NK-92 (cell line): ENCODE data around the gene TMEM115.

Source experiments
- DNase-seq: peaks from one replicate; lab custom pipeline; 2025; ENCODE audit not compliant: unreplicated experiment; lab: John Stamatoyannopoulos, UW

TMEM115 gene

DNA sequence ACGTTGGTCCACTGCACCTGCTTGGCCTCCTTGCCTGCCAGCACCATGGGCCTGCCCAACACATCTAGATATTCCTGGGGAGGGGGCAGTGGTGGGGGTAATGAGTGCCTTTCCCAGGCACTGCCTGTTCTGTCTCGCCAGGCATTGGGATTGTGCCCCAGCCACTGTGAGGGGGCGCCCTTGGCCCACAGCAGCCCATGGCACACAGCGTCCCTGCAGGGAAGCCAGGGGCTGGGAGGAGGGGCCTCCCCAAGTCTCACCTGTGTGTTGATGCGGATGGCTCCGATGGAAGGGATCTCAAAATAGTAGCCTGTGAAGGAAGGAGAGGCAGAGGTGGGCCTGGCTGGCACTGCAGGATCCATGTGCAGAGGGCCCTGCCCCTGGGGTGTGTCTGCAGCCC is 18.7 kb upstream of the TMEM115 start:
- no peak for DNase-seq

DNA sequence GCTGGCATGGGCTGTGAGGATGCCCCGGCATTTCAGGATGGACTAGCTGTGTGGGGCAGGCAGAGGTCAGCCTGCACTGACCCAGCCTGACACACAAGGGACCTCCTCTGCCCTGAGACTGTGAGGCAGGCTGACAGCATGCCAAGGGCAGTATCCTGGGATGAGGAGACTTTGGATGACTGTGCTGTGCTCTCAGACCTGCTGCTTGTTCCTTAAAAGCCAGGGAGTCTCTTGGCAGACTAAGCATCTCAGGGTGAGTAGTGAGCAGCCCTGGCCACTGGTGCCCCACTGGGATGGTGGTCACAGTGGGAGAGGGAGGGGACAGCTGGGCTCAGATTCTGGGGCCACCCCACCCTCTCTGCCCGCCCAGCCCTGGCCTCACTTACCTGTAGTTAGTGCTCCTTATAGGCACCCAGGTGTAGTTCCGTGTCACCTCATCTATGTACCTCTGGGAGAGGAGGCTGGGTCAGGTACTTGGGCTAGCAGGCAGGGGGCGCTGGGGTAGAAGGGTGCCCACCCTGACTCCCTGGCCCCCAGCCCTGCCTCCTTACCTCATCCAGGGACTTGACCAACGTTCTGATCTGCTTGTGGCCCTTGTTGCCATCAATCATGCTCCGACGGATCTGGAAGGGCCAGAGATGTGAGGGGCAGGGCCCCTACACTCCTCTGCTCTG is 16.1 kb upstream of the TMEM115 start:
- no peak for DNase-seq

DNA sequence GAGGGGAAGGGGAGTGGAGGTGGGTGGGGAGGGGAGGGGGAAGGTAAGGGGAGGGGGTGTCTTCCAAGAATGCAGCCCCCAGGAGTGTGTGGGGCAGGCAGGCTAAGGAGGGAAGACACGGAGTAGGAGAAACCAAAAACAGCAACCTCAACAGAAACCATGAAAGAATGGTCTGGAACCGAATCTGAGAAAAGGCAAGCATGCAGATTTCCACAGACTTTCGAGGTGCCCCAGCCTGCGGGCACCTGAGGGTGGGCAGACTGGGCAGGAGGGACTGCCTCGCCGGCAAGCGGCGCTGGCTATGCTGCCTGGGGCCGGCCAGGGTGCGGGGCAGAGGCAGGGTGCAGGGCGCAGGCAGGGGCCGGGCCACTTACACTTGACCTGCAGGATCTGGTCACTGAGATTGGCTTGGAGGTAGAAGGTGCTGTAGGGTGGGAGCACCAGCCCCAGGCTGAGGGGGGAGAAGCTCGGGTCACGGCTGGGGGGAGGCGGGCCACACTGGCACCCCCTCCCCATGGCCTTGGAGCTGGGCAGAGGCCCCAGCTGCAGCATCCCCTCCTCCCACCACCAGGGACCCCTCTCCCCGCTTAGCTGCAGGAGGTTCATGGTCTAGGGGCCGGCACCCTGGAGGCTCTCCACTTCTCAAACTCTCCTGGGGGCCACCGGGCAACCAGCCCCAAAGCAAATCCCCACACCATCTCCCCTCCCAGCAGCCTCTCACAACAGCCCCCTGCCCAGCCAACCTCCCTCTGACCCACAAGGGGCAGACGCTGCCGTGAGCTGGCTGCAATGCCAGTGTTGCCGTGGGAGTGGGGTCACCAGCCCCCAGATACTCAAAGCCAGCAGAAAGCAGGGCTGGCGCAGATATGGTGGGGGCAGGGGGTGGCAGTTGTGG is 15.3 kb upstream of the TMEM115 start:
- DNase-seq, result no peak

DNA sequence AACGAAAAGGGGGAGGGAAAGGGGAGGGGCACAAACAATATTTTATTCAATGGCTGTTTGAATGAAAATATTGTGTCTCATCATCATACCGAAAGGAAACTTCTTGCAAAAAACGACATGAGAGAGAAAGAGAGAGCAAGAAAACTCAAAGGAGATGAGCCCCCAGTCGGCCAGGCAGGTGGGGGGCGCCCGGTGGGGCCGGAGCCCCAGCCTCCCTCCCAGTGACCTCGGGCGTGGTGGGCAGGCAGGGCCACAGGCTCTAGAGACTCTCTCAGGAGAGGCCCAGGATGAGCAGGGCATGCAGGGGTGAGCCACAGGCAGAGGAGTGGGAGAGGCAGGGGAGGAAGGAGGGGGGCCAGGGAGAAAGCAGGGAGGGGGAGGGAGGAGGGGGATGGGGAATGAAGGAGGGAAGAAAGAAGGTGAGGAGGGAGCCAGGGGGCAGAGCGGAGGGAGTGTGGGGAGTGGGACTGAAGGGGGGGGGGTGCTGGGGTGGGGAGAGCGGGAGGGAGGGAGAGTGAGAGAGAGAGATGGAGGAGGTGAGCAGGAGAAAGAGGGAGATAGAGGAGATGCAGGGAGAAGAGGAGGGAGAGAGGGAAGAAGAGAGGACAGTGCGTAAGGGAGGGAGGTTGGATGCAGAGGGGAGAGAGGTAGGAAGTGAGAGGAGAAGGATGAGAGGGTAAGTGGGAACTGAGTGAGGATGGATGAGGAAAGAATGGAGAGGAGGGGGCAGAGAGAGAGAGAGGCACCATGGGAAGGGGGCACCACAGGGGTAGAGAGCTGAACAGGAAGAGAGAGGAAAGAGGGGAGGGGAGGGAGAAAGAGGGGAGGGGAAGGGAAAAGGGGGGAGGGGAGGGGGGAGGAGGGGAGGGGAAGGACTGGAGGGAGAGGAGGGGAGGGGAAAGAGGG is 14.1 kb upstream of the TMEM115 start:
- DNase-seq, result no peak

DNA sequence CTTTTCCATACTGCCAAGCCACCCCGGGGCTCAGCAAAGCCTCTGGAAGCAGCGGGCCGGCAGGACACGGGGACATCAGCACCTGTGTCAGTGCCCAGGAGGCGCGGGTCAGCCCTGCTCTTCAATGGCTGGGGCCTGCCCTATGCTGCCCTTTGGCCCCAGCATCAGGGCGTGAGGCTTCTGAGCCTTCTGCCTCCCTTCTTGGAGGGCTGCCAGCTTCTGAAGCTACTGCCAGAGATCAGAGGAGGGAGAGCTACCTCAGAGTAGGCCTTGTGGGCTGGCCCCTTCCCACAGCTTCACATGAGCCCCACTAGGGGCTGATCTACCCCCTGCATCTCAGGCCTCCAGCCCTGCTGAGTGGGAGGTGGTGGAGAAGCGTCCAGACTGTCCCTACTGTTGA is 13.0 kb upstream of the TMEM115 start:
- no peak for DNase-seq

DNA sequence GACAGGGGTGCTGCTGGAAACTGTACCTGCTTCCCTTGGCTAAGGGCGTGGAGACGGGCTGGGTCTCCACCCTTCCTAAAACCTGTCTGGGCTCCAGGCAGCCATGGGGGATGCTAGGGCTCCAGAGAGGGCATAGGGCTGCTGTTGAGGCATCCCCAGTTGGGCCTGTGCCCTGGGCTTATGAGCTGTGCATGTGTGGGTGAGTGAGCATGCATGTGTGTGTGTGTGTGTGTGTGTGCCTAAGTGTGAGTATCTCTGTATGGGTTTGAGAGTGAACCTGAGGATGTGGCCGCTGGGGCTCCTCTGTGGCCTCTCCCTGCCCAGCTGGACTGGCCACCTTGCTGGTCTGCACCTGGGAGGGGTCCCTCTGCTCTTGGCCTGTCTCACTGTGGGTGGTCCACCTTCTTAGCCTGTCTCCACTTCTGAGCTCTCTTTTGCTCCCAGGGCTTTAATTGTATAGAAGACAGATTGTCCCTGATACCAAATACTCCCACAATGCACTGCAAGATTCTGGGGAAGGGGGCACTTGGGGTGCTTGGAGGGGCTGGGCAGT is 11.9 kb upstream of the TMEM115 start:
- DNase-seq, result no peak

DNA sequence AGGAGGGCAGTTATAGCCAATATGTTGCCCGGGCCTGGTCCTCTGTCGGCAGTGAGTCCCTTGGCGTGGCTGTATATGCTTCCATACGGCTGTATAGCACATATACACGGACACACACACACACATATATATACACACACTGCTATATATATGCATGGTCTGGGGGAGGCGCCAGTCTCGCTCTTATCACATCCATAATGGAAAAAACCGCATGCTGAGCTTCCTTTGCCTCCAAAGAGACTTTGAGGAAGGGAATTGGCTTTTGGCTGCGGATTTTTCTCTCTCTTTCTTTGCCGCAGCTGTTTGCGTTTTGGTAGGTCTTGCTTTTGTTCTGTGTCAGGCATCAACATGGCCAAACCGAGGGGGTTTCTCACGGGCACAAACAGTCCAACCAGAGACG is 11.3 kb upstream of the TMEM115 start:
- DNase-seq, result no peak

DNA sequence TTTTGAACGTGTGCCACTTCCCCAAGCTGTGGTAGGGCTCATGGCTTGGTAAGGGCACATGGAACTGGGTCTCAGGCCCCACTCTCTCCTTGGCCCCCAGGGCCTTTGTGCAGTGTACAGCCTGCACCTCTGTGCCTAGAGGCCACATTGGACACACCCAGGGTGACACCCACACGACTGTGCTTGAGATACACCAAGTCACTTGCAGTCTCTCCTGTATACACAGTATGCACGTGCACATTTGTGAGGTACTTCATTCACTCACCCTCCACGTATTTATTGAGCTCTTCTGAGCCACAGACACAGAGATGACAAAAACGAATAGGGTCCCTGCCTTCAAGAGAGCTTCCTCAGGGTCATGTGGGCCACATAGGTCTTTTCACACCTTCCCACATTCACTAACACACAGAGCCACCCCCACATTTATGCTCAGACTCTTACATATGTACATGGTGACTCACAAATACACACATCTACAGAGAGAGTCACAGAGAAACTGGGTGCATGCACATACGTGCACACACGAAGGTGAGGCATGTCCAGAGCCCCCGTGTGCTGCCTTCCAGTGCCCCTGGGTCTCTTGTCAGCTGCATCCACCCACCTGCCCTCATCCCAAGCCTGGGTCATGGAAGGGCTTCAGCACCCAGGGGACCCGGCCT is 9.8 kb upstream of the TMEM115 start:
- DNase-seq, result no peak

DNA sequence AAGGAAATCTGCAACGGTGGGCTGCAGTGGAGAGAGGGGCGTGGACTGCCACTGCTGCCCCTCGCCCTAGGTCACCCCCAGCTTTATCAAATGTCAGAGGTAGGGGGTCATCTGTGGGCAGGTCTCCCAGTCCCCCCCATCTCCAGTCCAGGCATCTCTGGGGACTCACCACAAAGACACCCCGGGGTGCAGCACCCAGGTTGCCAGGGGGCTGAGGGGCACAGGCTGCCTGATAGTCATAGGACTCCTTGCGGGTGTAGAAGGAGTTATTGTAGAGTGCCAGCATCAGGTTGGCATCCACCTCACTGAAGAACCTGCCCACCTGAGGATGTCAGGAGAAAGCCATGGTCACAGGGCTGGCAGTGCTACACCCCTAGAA is 6.5 kb upstream of the TMEM115 start:
- DNase-seq, result no peak

DNA sequence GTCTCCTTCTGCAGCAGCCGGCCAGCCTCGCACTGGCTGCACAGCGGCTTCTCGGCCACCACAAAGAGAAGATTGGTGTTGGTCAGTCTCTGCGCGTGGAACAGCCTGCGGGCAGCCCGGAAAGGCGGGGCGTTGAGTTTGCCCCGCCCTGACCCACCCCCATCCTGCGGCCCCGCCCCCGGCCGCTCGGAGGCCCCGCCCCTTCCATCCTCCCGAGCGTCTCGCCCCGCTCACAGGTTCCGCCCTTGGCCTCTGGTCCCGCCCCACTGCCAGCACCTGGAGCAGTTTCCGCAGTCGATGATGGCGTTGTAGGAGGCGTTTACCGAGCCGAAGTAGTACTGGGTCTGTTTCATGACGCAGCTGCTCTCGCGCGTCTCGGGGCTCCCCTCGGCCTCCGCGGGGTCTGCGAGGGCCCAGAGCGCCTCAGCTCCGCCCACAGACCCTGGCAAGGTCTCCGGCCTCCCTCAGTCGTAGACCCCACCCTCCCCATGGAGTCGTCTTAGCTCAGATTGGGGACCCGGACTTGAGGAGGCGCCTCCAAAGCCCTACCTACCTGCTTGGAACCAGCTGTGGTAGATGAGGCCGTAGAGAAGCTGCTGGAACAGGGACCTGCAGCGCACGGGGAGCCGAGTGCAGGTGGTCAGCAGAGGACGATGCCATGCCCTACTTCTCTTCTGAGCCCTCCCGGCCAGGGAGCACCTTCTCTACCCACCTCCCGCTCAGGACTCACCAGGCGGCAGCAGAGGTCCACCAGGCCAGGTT is 5.9 kb upstream of the TMEM115 start:
- DNase-seq, result peak; percentile 75

DNA sequence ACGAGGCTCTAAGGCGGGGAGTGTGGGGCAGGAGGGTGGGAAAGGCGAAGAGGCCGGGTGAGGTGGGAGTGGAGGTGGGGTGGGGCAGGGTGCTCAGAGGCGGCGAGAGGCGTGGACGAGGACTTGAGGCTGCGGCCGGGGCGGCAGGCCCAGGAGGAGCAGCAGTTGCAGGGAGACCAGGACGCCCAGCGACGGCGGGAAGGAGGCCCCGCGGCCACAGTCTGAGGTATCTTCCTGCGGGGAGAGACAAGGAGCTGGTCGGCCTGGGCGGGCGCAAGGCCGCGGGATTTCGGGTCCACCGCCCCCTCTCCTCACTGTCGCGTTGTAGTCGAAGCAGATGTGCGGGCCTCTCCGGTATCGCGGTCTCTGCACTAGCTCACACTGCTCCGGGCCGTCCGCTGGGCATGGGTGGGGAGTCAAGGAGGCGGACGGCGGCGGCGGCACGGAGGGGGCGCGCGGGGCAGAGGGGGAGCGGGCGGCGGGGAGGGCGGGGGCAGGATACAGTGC is 5.3 kb upstream of the TMEM115 start:
- no peak for DNase-seq

DNA sequence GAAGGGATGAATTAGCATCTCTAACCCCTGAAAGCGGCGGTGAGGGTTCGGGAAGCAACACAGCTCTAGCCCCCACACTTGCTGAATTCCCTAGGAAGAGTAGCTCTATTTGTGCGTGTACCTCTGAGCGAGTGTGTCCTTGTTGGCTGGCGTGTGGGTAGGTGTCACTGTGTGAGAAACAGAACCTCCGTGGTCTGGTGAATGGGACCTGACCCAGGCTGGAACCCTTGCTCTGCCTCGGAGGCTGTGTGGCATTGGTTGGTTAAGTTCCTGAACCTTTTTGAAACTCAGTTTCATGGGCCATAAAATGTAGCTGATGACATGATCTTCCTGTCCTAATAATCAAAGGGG is 414 bp upstream of the TMEM115 start:
- DNase-seq, result no peak

DNA sequence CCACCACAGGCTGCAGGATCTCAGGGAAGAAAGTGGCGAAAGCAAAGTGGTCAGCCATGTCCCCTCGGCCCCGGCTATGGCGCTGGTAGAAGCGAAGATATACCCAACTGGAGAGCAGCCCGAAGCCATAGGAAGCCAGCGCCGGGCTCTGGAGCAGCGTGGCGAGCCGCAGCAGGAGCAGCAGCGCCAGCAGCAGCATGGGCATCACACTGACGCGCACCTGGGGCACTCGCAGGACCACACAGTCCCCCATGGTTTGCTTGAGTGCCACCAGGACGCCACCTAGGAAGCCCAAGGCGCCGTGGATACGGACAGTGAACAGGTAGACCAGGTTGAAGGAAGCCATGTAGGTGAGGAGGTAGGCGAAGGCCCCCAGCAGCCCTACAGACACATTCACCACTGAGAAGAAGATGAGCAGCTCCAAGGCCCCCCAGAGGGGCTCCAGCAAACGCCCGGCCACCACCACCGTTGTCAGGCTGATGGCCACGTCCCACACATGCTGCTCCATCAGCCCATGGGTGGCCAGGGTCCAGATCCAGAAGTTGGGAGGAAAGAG is 888 bp downstream of the TMEM115 start:
- no peak for DNase-seq

DNA sequence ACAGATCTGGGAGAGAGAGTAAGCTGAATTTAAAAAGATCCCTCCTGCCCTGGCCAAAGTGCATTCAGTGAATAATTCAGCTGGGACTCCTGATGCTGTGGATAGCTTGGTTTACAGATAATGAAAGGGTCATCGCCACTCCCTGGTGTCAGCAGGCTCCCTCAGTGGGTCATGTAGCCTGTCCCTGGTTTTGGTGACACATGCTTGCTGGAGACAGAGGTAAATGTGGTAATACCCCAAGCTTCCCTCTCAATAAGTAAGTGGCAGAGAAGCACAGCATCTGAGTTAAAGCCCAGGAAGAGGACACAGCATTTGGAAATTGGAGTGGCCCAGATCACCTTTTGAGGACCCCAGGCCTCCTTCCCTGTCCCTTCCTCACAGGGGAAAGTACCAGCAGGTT is 1.8 kb downstream of the TMEM115 start:
- DNase-seq, result no peak

DNA sequence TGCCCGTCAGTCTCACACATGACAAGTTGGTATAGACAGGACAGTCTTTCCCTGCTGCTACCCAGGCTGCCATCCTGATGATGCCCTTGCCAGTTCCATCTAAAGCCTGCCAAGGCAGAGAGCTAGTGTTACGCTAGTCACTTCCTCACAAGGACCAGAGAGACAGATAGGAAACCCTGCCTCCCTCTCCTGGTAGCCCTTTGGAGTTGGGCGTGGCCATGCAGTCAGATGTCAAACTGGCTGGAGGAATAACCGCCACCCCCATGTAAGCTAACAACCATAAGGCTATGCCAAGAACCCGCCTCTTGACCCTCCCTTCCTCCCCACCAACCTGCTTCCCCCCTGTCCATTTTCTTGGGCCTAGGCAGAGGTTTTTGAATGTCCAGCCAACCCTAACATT is 2.8 kb downstream of the TMEM115 start:
- no peak for DNase-seq

DNA sequence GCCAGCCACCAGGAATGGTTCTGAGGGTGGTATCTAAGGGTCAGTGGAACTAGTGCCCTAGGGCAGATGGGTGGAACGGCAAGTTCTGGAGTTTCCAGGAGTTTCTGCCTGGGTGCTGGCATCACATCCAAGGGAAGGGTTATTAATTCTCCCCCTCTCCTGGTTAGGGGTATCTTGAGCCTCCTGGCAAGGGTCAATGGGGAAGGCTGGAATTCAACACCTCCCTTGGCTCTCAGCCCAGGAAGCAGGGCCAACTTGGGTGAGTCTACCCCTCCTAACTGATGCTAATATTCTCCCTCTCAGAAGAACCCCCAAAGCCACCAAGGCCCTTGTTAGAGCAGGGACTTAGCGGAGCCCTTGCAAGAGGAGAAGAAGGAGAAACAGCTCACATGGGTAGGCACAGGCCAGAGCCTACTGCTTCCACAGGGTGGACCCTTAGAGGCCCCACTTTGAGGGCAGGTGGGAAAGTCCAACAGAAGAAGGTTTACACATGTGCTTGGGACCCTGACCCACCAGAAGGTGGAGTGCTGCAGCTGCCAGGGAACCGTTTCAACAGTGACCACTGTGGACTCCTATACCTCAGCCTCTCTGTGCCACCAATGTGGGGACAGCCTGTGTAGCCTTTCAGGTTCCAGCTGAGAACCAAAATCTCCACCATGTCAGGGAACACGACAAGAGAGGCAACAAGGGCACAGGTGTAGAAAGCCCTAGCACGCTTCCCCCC is 3.3 kb downstream of the TMEM115 start:
- DNase-seq, result no peak

DNA sequence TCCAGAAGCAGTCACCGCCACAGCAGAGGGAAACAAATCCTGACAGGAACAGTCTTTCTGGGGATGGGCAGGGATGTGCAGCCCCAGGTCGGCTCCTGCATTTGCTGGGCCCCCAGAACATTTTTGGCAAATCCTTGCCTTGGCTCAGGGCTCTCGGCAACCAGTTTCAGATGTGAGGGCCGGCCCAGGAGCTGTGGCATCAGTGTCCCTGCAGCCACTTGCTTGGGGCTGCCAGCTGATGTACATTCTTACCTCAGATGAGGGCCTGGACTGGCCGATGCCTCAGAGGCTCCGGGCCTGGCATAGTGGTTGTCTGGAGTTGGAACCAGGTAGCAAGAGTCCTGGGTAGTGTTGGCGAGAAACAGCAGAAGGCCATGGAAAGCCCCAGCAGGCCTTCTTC is 4.5 kb downstream of the TMEM115 start:
- no peak for DNase-seq

DNA sequence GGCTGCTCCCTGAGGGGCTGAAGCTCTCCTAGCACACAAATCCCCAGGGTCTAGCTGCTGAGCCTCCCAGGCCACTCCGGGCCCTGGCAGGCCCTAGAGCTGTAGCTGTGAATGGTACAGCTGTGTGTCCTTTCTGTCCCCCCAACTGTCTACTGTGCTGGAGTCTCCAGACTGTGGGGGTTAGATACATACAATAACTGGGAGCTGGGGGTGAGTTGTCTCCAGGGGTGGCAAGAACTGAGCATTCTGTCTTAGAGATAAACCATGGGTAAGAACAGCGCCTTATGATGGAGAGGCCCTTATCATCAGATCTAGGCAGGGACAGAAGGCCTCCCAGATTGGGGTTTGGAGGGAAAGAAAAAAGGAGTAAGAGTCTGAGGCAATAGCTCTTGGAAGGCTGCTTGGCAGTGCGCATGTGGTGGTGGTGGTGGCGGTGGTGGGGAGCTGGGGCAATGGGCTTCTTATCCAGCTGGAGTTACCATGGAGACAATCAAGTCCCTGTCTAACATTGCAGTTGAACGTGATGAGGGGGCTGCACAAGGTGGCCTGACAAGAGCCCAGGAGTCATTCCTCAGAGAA is 5.0 kb downstream of the TMEM115 start:
- no peak for DNase-seq
